HG03196 (cell line): ENCODE data around the gene HNMT.
"Not testable (repeated sequence)": the region's sequence is repeated elsewhere in the genome, so short reads cannot be mapped to it uniquely, and the experiment has no call there.

ENCODE experiments used
- ATAC-seq: cut with Tn5 transposase; IDR thresholded peaks from one replicate; pipeline ENCODE4 v1.9.1; 2021; ENCODE audit not compliant: unreplicated experiment

Gene HNMT

DNA sequence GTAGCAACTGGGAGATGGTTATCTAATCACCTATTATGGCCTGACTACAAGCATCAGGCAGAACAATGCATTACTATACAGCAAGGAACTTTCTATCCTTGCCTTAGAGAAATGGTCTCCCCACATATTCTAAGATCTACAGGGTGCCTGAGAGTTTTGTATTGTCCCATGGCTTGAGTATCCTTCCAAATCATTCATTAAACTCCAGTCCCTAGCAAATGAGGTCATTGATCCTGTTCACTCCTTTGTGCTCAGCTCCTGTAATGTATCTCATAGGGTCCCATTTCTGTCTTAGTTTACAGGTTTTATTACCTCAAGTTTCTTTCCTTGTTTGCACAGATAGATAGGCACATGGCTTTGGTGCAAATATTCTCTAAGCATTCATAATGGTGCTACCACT lies 9.0 kb downstream of the HNMT start:
- no peak for ATAC-seq

DNA sequence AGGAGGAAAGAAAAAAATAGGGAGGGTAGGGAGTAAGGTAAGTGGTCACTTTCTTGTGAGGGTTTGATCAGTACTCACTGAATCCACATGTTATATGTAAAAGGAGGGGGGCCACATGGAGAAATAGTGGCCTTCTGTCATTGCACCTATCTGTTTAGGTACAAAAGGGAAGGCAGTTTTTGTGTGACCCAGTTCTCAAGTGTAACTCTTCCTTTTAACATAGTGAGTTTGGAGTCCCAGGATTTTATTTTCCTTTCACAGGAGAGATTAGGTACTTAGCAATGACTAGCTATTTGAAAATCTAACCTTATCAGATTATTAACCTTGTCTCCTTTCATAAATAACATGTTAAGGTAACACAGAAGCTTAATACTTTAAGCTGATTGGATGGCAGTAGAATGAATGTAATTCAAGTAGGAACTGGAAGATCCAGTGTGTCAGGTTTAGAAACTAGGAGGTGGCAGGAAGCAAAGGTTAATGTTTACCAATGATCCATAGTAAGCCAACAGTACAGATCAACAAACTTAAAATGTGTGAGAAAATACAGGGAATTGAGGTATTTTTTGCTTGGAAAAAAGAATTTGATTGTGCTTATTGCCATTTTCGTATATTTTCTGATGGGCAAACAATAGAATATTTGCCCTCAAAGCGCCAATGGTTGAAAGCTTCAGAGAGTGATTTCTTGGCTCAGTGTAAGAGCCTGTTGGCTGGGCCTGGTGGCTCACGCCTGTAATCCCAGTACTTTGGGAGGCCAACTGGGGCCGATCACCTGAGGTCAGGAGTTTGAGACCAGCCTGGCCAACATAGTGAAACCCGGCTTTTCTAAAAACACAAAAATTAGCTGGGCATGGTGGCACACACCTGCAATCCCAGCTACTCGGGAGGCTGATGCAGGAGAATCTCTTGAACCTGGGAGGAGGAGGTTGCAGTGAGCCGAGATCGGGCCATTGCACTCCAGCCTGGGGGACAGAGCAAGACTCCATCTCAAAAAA lies 11.3 kb downstream of the HNMT start:
- ATAC-seq: no peak

DNA sequence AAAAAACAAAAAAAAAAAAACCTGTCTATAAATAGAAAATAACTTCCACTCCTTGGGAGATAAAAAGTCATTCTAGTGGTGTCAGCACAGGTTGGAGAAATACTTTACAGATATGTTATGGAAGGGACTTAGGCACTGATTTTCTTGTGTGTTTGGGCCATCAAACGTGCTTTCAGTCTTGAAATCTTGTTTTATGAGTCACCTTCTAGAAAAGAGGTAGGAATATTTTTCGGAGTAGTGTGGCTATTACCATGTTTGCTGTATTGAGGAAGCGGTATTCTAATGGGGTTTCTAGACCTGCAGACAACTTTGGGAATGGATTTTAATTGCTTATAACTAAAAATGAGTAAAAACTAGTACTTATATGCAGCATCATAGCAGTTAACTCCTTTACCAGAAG lies 12.0 kb downstream of the HNMT start:
- no peak for ATAC-seq

DNA sequence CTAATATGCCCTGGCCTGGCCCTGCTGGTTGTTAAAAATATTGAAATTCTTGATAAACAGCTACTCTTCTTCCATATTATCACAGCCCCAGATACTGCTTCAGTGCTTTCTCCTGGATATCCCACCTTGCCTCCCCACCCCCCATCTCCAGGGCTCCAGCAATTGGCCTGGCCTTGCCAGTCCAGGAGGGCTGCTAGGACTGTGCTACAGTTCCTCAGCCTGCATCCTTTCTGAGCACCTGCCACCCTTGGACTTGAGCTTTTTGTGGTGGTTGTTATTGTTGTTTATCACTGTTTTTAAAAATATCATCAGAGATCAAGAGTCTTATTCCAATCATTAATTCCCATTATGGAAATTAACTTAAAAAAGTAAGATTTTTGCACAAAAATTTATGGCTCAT lies 13.5 kb downstream of the HNMT start:
- ATAC-seq: no peak

DNA sequence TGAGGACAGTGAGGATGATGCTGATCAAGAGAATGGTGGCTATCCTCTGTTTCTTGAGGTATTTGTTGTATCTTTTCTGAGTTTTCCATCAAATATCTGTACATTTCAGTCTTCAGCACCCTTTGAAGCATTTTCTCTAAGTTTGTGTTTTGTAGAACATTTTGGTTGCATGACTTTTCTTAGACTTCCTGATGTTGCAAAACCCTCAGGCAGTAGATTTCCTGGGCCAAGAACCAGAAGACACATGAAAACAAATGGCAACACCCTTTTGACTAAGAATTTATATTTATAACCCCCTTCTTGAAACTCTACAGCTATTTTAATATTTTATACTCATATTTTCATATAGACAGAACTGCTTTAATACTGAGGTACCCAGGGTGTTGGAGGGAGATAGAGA lies 16.2 kb downstream of the HNMT start:
- no peak for ATAC-seq

DNA sequence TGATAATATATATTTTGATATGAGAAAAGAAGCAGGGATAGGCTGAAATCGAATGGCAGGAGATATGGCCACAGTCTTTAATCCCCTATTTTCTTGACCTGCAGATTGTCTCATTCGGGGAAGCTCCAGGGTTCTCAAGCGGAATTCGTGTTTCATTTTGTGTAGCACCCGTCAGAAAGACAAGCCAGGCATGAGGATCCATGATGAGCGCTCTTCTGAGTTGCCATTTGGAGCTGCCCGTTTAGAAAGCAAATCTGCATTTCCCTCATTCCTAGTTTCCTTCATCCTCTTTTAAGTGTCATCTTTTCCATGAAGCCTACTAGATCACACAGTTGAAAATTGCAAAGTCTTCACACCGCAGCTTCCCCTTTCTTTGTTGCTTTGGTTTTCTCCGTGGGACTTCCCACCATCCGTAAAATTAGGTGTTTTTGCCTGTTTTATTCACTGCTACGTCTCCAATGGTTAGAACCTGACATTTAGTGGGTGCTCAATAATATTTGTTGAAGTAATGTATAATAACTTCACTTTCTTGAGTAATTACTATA lies 16.9 kb downstream of the HNMT start:
- no peak for ATAC-seq

DNA sequence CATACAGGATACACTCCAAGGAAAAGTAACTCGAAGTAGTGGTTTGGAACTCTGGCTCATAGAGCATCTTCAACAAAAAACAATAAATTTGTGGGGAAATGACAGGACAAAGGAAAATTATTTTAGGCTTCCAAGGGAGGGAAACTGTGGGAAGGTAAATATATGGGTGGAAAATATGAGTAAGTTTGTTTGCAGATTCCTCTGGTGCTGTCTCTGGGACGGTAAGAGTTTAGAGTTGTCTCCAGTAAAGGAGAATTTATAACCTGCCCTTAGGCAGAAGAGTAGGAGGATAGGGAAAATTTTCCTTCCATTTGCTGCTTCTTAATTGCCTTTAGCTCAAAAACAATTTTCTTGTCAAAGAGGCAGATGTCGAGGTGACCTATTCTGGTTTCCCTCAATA lies 19.3 kb downstream of the HNMT start:
- no peak for ATAC-seq

DNA sequence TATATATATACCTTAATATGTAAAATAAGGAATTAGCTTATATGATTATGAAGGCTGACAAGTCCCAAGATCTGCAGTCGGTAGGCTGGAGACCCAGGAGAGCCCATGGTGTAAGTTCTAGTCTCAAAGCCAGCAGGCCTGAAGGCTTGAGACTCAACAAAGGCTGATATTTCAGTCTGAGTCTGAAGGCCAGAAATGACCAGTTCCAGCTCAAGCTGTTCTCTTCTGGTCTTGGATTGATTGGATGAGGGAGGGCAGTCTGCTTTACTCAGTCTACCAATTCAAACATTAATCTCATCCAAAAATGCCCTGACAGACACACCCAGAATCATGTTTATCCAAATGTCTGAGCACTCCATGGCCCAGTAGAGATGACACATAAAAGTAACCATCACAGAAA lies 22.0 kb downstream of the HNMT start:
- ATAC-seq: no peak

DNA sequence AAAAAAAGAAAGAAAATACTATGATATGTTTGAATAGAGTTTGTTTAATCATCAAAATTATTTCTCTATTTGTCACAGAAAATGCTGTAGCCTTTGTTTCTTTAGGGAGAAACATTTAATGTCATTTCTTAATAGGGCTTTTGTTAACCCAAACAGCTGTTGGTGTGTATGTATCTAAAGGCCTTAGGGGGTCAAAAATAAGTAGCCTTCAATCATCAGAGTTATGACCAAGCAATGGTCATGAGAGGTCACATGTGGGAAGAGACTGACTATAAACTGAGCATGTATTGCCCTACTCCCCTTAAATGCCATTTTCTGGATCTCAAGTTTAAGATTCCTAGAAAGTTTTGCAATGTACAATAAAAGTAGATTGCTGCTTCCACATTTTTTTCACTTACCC lies 22.7 kb downstream of the HNMT start:
- ATAC-seq: no peak

DNA sequence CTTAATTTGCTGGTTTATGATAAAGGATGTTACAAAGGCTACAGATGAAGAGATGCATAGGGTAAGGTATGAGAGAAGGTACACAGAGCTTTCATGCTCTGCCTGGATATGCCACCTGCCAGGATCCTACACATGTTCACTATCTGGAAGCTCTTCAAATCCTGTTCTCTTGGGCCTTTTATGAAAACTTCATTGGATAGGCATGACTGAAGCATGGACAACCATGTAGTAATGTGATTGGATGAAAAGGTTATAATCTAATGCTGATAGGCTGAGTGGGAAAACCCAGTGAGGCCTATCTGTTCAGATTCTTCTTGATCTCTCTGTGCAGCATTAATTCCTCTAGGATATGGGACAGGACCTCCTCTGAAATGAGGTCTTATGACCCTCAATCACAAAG lies 26.8 kb downstream of the HNMT start:
- no peak for ATAC-seq

DNA sequence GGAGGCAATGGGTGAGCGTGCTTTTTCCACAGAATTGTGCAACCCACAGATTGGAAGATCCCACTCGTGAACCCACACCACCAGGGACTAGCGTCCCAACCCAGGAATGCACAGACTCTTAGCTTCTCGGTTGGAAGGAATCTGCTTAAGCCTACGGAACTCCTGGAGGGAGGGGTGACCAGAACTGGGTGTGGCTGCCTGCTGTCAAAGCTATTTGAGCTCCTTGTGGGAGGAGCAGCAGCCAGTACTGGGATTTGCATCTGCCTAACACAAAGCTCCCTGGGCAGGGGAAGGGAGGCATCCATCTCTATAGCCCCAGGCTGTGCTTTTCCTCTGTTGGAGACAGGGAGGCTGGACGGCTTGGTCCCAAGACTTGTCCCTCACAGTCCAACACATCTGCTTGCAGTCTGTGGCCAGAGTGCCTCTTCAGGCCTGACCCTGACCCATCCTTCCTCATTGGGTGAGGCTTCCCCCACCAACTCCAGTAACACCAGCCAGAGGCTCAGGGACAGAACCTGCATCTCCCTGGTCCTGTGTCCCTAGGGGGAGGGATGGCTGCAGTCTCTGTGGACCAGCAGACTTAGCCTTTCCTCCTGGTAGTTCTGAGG lies 27.9 kb downstream of the HNMT start:
- ATAC-seq: no peak

DNA sequence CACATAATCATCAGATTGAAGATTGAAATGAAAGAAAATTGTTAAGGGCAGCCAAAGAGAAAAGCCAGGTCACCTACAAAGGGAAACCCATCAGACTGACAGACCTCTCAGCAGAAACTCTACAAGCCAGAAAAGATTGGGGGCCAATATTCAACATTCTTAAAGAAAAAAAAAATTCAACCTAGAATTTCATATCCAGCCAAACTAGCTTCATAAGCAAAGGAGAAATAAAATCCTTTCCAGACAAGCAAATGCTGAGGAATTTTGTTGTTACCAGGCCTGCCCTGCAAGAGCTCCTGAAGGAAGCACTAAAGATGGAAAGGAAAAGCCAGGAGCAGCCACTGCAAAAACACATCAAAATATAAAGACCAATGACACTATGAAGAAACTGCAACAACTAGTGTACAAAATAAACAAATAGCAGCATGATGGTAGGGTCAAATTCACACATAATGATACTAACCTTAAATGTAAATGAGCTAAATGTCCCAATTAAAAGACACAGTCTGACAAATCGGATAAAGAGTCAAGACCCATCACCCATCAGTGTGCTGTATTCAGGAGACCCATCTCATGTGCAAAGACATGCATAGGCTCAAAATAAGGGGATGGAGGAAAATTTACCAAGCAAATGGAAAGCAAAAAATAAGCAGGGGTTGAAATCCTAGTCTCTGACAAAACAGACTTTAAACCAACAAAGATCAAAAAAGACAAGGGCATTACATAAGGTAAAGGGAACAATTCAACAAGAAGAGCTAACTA lies 29.6 kb downstream of the HNMT start:
- ATAC-seq: not testable (repeated sequence)

DNA sequence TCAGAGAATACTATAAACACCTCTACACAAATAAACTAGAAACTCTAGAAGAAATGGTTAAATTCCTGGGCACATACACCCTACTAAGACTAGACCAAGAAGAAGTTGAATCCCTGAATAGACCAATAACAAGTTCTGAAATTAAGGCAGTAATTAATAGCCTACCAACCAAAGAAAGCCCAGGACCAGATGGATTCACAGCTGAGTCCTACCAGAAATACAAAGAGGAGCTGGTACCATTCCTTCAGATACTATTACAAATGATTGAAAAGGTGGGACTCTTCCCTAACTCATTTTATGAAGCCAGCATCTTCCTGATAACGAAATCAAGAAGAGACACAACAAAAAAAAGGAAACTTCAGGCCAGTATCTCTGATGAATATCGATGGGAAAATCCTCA lies 31.1 kb downstream of the HNMT start:
- ATAC-seq: not testable (repeated sequence)

DNA sequence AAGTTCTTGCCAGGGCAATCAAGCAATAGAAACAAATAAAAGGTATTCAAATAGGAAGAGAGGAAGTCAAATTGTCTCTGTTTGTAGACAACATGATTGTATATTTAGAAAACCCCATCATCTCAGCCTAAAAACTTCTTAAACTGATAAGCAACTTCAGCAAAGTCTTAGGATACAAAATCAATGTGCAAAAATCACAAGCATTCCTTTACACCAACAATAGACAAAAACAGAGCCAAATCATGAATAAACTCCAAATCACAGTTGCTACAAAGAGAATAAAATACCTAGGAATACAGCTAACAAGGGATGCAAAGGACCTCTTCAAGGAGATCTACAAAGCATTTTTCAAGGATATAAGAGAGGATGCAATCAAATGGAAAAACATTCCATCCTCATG lies 31.9 kb downstream of the HNMT start:
- ATAC-seq: not testable (repeated sequence)

DNA sequence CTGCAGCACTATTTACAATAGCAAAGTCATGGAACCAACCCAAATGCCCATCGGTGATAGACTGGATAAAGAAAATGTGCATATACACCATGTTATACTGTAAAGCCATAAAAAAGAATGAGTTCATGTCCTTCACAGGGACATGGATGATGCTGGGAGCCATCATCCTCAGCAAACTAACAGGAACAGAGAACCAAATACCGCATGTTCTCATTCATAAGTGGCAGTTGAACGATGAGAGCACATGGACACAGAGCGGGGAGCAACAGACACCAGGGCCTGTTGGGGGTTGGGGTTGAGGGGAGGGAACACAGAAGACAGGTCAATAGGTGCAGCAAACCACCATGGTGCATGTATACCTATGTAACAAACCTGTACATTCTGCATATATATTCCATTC lies 33.5 kb downstream of the HNMT start:
- no peak for ATAC-seq

DNA sequence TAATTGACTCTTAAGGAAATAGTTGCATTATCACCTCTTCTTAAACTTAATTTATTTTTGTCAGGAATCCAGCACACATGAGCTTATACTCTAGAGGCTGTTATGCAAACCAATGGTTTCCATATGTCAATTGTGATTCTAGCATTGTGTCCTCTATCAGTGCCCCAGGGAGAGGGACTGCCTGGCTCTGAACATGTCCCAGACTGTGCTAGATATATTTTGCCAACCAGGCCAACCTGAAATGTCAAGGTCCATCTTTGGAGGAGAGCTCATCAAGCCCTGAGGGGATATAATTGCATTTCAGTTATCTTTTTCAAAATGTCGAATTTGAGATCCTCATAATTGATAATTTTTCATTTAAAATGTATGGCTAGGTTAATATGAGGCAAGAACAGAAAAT lies 34.2 kb downstream of the HNMT start:
- no peak for ATAC-seq

DNA sequence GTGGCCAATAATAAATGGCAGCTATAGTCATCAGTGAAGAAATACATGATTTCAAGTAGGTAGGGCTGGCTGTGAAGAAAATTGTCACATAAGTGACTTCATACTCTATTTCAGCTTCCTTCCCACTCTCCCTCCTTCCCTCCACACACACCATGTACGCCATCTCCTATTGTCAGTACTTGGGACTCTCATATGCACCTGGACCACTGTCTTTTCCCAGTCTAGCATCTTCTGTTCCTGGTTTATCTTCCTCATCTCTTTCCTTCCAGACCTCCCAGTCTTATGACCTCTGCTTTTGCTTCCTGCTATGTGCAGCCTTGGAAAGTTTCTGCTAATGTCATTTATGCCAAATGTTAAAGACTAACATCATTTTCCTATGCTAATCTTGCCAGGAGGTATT lies 35.0 kb downstream of the HNMT start:
- no peak for ATAC-seq

DNA sequence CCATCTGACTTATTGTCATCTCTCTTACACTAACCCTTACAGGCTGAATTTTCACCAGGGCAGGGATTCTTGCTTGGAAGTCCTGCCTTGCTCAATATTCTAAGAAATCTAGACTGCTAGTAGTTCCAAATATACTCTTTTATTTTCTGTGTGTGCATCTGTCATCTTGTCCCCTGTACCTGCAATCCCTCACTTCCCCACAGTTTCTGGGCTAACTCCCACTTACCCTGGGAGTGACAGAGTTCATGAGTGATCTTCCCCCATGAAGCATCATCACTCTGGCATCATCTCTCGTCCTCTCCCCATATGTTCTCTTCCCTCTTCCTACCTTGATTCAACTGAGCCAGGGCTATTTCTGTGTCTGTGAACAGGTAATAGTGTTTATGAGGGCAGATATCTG lies 35.7 kb downstream of the HNMT start:
- ATAC-seq: no peak

DNA sequence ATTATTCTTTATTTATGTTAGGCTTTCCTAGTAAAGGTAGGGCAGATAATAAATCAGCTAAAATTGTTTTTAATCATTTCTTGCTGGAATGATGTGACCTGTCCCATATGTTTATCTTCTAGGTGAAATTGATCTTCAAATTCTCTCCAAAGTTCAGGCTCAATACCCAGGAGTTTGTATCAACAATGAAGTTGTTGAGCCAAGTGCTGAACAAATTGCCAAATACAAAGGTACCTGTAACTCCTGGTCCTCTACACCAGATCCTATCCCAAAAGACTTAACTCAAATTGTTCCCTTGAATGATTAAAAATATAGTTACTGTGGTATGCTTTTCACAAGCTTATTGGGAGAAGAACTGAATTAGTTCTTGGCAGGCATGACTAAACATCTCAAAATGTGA lies 36.5 kb downstream of the HNMT start:
- no peak for ATAC-seq

DNA sequence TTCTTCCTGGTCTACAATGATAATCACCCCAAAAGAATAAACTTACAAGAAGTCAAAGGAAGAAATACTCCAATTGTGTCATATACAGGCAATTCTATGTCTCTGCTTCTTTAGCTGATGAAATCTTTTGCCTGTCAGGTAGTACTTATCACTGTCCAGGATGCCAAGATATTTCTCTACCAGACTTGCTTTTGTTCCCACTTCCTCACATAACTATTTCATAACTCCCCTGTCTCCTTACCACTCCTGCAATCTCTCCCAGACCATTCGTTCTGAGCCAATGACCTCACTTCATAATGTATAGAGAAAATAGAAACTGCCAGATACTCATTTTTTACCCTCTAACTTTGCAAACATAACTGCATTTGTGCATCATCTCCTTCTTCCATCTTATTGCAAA lies 39.1 kb downstream of the HNMT start:
- no peak for ATAC-seq

DNA sequence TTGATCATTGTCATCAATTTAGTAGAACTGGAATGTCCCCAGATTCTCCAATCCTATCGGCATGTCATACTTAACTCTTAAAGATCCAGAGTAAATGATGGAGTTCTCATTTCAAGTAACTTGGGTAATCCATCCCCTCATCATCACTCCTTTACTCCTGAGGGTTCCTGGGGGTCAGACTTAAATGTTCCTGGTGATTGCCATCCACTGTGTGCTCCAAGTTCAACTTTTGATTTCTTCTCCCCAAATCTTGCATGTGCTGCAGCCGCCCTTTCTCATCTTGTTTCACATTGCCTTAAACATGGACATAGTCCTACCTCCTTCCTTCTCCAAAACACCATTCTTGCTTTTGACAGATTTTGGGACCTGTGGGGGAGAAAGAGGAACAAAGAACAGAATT lies 43.2 kb downstream of the HNMT start:
- ATAC-seq: no peak

DNA sequence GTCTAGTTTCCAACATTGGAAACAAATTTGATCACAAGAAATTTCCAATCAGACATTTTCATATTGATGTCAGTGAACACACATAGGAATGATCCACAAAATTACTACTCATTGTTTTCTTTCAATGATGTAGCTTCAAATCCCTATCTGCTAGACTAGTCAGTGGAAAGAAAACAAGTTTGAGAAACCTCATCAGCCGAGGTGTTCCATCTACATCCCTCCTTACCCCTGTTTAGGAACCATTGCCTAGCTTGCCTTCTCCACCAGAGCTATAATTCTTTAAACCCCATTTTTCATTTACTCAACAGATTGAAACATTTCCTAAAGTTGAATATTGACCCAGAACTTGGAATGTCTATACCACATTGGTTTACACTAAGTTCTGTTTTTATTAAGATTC lies 45.3 kb downstream of the HNMT start:
- no peak for ATAC-seq
